Astrocyte (in vitro differentiated cells and primary cell): ENCODE data around the gene KRT80. TPM values are rescaled to one million over a fixed set of nuclear protein-coding genes. Genes with fewer than 3 reads are reported as not detected.

Source experiments
- DNase-seq: peaks from one replicate; pipeline ENCODE4 v3.0.0-alpha.2; 2010; ENCODE audit warnings: low read depth
- FAIRE-seq: peaks from 2 replicates; lab custom pipeline; 2011; peaks lifted over from hg19 to GRCh38; lab: Jason Lieb, UNC
- H2AFZ ChIP-seq: 2 replicates; pipeline ENCODE4 v1.6.0; 2012; ENCODE audit warnings: low read depth, low read length, inconsistent platforms
- H3K27ac ChIP-seq: 2 replicates; pipeline ENCODE4 v1.5.1; 2011; ENCODE audit warnings: low read depth, low read length, inconsistent platforms
- H3K27me3 ChIP-seq: 2 replicates; pipeline ENCODE4 v1.6.0; 2011; ENCODE audit warnings: low read length, inconsistent platforms; ENCODE audit not compliant: insufficient read depth
- H3K36me3 ChIP-seq: 2 replicates; pipeline ENCODE4 v1.5.1; 2011; ENCODE audit warnings: low read length, inconsistent platforms; ENCODE audit not compliant: insufficient read depth
- H3K4me1 ChIP-seq: 2 replicates; pipeline ENCODE4 v1.5.1; 2011; ENCODE audit warnings: low read length, inconsistent platforms; ENCODE audit not compliant: insufficient read depth
- H3K4me2 ChIP-seq: 2 replicates; pipeline ENCODE4 v1.6.0; 2012; ENCODE audit warnings: low read length, inconsistent platforms
- H3K4me3 ChIP-seq: 2 replicates; pipeline ENCODE4 v1.5.1; 2011; ENCODE audit warnings: low read depth, mild to moderate bottlenecking, low read length, inconsistent platforms; ENCODE audit not compliant: insufficient read depth
- H3K79me2 ChIP-seq: 2 replicates; pipeline ENCODE4 v1.6.0; 2012; ENCODE audit warnings: mild to moderate bottlenecking, low read length, inconsistent platforms; ENCODE audit not compliant: insufficient read depth
- H3K9ac ChIP-seq: 2 replicates; pipeline ENCODE4 v1.6.0; 2012; ENCODE audit warnings: mild to moderate bottlenecking, low read length, inconsistent platforms
- H3K9me3 ChIP-seq: 2 replicates; pipeline ENCODE4 v1.5.1; 2012; ENCODE audit warnings: low read depth, mild to moderate bottlenecking, low read length, inconsistent platforms; ENCODE audit not compliant: insufficient read depth
- H4K20me1 ChIP-seq: 2 replicates; pipeline ENCODE4 v1.6.0; 2012; ENCODE audit warnings: low read length, inconsistent platforms; ENCODE audit not compliant: insufficient read depth
- H3K27ac Mint-ChIP-seq: one replicate; pipeline ENCODE4 v1.8.0; 2021; ENCODE audit warnings: mild to moderate bottlenecking, mixed read lengths; ENCODE audit not compliant: unreplicated experiment
- H3K27me3 Mint-ChIP-seq: one replicate; pipeline ENCODE4 v1.8.0; 2021; ENCODE audit warnings: low read depth, mixed read lengths; ENCODE audit not compliant: unreplicated experiment
- H3K36me3 Mint-ChIP-seq: one replicate; pipeline ENCODE4 v1.8.0; 2021; ENCODE audit warnings: low read depth, mixed read lengths; ENCODE audit not compliant: unreplicated experiment
- H3K4me1 Mint-ChIP-seq: one replicate; pipeline ENCODE4 v1.8.0; 2021; ENCODE audit warnings: low read depth, mixed read lengths; ENCODE audit not compliant: unreplicated experiment
- H3K4me3 Mint-ChIP-seq: one replicate; pipeline ENCODE4 v1.8.0; 2021; ENCODE audit warnings: mild to moderate bottlenecking, moderate library complexity, mixed read lengths; ENCODE audit not compliant: unreplicated experiment
- H3K9me3 Mint-ChIP-seq: one replicate; pipeline ENCODE4 v1.8.0; 2021; ENCODE audit warnings: mild to moderate bottlenecking, mixed read lengths; ENCODE audit not compliant: unreplicated experiment
- CTCF ChIP-seq: IDR thresholded peaks from 2 replicates; pipeline ENCODE4 v1.5.1; 2011; ENCODE audit warnings: low read depth, mild to moderate bottlenecking, inconsistent platforms, low read length, moderate library complexity; ENCODE audit not compliant: insufficient read depth
- EZH2 ChIP-seq: IDR thresholded peaks from 2 replicates; pipeline ENCODE4 v1.6.1; 2012; ENCODE audit warnings: mild to moderate bottlenecking, low read length, inconsistent platforms; ENCODE audit not compliant: insufficient read depth
- total RNA-seq: library from RNA; stranded (reverse); gene quantifications from 2 replicates; pipeline ENCODE4 v1.2.1, GENCODE V29; 2021

The KRT80 gene
- total RNA-seq, 1 donor from 2014 or later: 3.6 TPM

GRCh38 chr12:52149651-52150241 lies 42.1 kb downstream of the KRT80 start:
- H3K27me3 ChIP-seq: no peaks in the 10 kb centered on the region
- FAIRE-seq: no peak

DNA sequence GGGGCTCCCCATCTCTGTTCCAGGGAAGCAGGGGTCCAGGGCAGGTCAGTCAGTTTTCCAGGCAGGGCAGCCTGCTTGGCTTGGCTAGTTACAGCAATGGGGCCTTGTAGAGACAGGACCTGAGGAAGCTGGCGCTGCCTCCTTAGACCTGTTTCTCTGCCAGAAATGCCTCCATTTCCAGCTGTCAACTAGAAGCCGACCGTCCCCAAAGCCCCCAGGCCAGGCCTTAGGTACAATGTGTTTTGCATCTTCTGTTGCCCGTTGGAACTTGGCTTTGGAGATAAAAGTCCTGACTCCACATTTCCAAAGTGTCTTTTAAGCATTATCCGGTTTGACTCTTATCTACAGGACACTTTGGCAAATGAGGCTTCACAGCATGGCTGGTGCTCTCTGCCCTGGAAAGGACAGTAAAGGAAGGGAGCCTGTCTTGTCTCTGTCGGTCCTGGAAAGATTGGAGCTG lies 42.6 kb downstream of the KRT80 start:
- H3K4me1 ChIP-seq: peaks cover 54% of the 10 kb centered on the region
- H3K36me3 Mint-ChIP-seq: no peaks in the 10 kb centered on the region
- H3K27me3 Mint-ChIP-seq: no peaks in the 10 kb centered on the region
- H2AFZ ChIP-seq: peak overlapping the region; percentile 64
- H3K36me3 ChIP-seq: no peaks in the 10 kb centered on the region
- no peaks in the 10 kb centered on the region for H3K9me3 ChIP-seq
- H3K4me3 ChIP-seq: no peak overlapping the region
- FAIRE-seq (no peak), DNase-seq (no peak)
- H3K27ac ChIP-seq: peak overlapping the region; percentile 100
- peaks cover 5% of the 10 kb centered on the region for H3K79me2 ChIP-seq
- H3K4me2 ChIP-seq: no peak overlapping the region
- no peaks in the 10 kb centered on the region for H3K27me3 ChIP-seq
- no peak overlapping the region for H3K4me3 Mint-ChIP-seq
- TF ChIP-seq EZH2 (no peak), CTCF (no peak)
- peak overlapping the region; percentile 83 for H3K9ac ChIP-seq
- H3K27ac Mint-ChIP-seq: no peak overlapping the region
- H3K4me1 Mint-ChIP-seq: peaks cover 33% of the 10 kb centered on the region
- H4K20me1 ChIP-seq: no peaks in the 10 kb centered on the region
- no peaks in the 10 kb centered on the region for H3K9me3 Mint-ChIP-seq

More at GRCh38 chr12:52149651-52150241, 42.1 kb downstream of the KRT80 start:
- no peak for DNase-seq
- Histone ChIP-seq H3K4me2 (peak overlapping the region; percentile 4), H3K4me1 (peaks cover 54% of the 10 kb centered on the region), H4K20me1 (no peaks in the 10 kb centered on the region), H2AFZ (peak overlapping the region; percentile 64), H3K9me3 (no peaks in the 10 kb centered on the region), H3K4me3 (no peak overlapping the region), H3K9ac (peak overlapping the region; percentile 83), H3K79me2 (peaks cover 5% of the 10 kb centered on the region), H3K36me3 (no peaks in the 10 kb centered on the region), H3K27ac (peak overlapping the region; percentile 100)
- no peaks in the 10 kb centered on the region for H3K36me3 Mint-ChIP-seq
- peaks cover 33% of the 10 kb centered on the region for H3K4me1 Mint-ChIP-seq
- TF ChIP-seq EZH2: no peak
- no peak for TF ChIP-seq CTCF
- H3K27ac Mint-ChIP-seq: no peak overlapping the region
- no peaks in the 10 kb centered on the region for H3K9me3 Mint-ChIP-seq
- H3K4me3 Mint-ChIP-seq: no peak overlapping the region
- no peaks in the 10 kb centered on the region for H3K27me3 Mint-ChIP-seq
